Small intestine (tissue), 16 donors: ENCODE measurements around the gene ANAPC4. TPM values are rescaled to one million over a fixed set of nuclear protein-coding genes. Genes with fewer than 3 reads are reported as not detected.
"Not testable (repeated sequence)": the region's sequence is repeated elsewhere in the genome, so short reads cannot be mapped to it uniquely, and the experiment has no call there.

Experiments used
- DNase-seq, 2 donors: peaks; one replicate each; pipeline versions ENCODE4 v3.0.0 to v3.0.0-alpha.2; 2013
- FAIRE-seq: peaks from 2 replicates; lab custom pipeline; 2012; peaks lifted over from hg19 to GRCh38; lab: Jason Lieb, UNC
- H3K27ac ChIP-seq, 3 donors: one replicate each; pipeline ENCODE4 v1.5.1; 2013; ENCODE audit warnings: low read length in 2 of 3, mild to moderate bottlenecking in 2 of 3, control low read depth in 1 of 3, inconsistent platforms in 1 of 3, low read depth in 1 of 3, moderate library complexity in 1 of 3
- H3K27me3 ChIP-seq, 3 donors: one replicate each; pipeline ENCODE4 v1.6.1; 2013; ENCODE audit warnings: low read length in 3 of 3, inconsistent platforms in 1 of 3; ENCODE audit not compliant: control insufficient read depth in 3 of 3, insufficient read depth in 3 of 3
- H3K36me3 ChIP-seq, 3 donors: one replicate each; pipeline ENCODE4 v1.6.1; 2013; ENCODE audit warnings: low read length in 3 of 3, inconsistent platforms in 1 of 3, low read depth in 1 of 3, mild to moderate bottlenecking in 1 of 3, moderate library complexity in 1 of 3; ENCODE audit not compliant: control insufficient read depth in 3 of 3, insufficient read depth in 2 of 3
- H3K4me1 ChIP-seq, 3 donors: one replicate each; pipeline ENCODE4 v1.6.1; 2013; ENCODE audit warnings: low read length in 2 of 3, inconsistent platforms in 1 of 3, low read depth in 1 of 3, mild to moderate bottlenecking in 1 of 3, moderate library complexity in 1 of 3; ENCODE audit not compliant: control insufficient read depth in 3 of 3, insufficient read depth in 2 of 3
- H3K4me3 ChIP-seq, 3 donors: one replicate each; pipeline ENCODE4 v1.5.1; 2013; ENCODE audit warnings: low read length in 3 of 3, control low read depth in 1 of 3, inconsistent platforms in 1 of 3, low read depth in 1 of 3, mild to moderate bottlenecking in 1 of 3, moderate library complexity in 1 of 3
- H3K9me3 ChIP-seq, 2 donors: one replicate each; pipeline ENCODE4 v1.6.1; 2013; ENCODE audit warnings: low read depth in 1 of 2, low read length in 1 of 2; ENCODE audit not compliant: control insufficient read depth in 2 of 2, insufficient read depth in 1 of 2
- WGBS, 3 donors: extraction: QIAGEN DNeasy Blood & Tissue Kit; methylation state at CpG; one replicate each; pipeline ENCODE4 v1.1.7; 2013; 5-methylcytosine and 5-hydroxymethylcytosine counted together
- long read RNA-seq, 10 donors: transcript quantifications; one replicate each; lab custom pipeline, GENCODE V29; 2026
- polyA plus RNA-seq, 4 donors: library from polyadenylated mRNA; stranded (reverse) in 3 of 4; unstranded in 1 of 4; fragments of 200-250 nt in 3 of 4; fragments of 120-200 nt in 1 of 4; gene quantifications; one replicate each; pipeline versions ENCODE4 v1.2.1 to v1.2.3, GENCODE V29; 2013
- donor health status: healthy with polysubstance abuse.
- donor health status: control.
- donor health status: control.
- donor health status: Bipolar disorder and iron deficiency.
- donor health status: healthy.

The ANAPC4 gene
- 10 to 100 TPM; 15.8 to 37.8 (median 20.8) TPM for polyA plus RNA-seq
- long read RNA-seq, donor 1, partial matches to known transcripts: 22 of 28 reads
- long read RNA-seq, donor 1, other reads (novel, unspliced or antisense): 0 of 28 reads
- long read RNA-seq, donor 2: 0 reads
- long read RNA-seq, donor 3, partial matches to known transcripts: 24 of 25 reads
- long read RNA-seq, donor 3, other reads (novel, unspliced or antisense): 0 of 25 reads
- long read RNA-seq, donor 4: 0 reads
- long read RNA-seq, donor 5, partial matches to known transcripts: 6 of 7 reads
- long read RNA-seq, donor 5, other reads (novel, unspliced or antisense): 0 of 7 reads
- long read RNA-seq, donor 6, partial matches to known transcripts: 5 of 7 reads
- long read RNA-seq, donor 6, other reads (novel, unspliced or antisense): 0 of 7 reads
- long read RNA-seq, donor 7: 0 reads
- long read RNA-seq, donor 8: 0 reads
- long read RNA-seq, donor 9: 0 reads
- long read RNA-seq, donor 10, partial matches to known transcripts: 8 of 8 reads
- long read RNA-seq, donor 10, other reads (novel, unspliced or antisense): 0 of 8 reads

DNA sequence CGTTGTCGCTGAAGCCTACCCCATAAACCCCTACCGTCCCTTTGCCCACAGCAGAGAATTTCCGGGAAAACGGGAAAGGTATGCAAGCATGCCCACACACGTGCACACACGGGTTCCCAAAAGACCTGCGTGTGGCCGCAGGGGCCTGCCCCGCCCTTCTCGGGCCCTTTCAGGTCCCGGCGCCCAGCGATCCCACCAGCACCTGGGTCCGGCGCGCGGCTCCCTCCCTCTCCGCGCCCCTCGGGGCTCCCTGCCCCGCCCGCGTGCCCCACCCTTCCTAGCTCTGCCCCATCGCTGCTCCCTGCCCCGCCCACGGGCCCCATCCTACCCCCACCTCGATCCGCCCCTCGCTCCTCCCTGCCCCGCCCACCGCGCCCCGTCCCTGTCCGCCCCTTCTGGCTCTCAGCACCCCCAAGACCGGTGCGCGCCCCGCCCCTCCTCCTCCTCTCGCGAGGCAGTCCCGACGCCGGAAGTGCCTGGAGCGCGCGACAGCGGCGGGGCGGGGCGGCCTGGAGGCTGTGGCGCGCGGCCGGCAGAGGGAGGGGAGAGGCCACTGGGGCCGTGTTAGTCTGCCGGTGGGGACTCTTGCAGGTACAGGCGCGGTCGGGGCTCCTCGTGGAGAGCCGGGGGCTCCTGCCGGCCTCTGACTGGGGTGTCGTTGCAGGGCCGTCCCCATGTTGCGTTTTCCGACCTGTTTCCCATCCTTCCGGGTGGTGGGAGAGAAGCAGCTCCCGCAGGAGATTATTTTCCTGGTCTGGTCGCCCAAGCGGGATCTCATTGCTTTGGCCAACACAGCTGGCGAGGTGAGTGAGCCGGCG lies at the start of gene ANAPC4:
Gene ANAPC4 (plus strand): TSS at position 510 of the 818 bp plus-strand sequence. CDS start 165 bp downstream, at position 675.
- Histone ChIP-seq H3K36me3 (peaks cover 3 to 11% (median 4%) of the 10 kb centered on the region in 3 donors), H3K27ac (peak within 1 kb of the TSS; percentile 59 to 81 (median 65)), H3K4me3 (peak within 1 kb of the TSS; percentile 85 to 97 (median 95)), H3K27me3 (no peaks in the 10 kb centered on the region), H3K4me1 (peaks cover 0 to 4% (median 3%) of the 10 kb centered on the region in 3 donors), H3K9me3 (peaks cover 0 to 6% of the 10 kb centered on the region in 2 donors)
- DNase-seq: peak; percentile 95 to 97
- WGBS, 3 donors: 0% methylated on average over 42 to 74 of the region's 74 CpGs
- no peak for FAIRE-seq

GRCh38 chr4:25328463-25328862 lies 48.6 kb upstream of the ANAPC4 start:
- DNase-seq, H3K36me3 ChIP-seq, H3K27me3 ChIP-seq, H3K27ac ChIP-seq, H3K4me3 ChIP-seq, H3K9me3 ChIP-seq, H3K4me1 ChIP-seq, FAIRE-seq: not testable (repeated sequence)
- WGBS, 3 donors: 94 to 98% (median 95%) methylated on average over 3 of the region's 3 CpGs

DNA sequence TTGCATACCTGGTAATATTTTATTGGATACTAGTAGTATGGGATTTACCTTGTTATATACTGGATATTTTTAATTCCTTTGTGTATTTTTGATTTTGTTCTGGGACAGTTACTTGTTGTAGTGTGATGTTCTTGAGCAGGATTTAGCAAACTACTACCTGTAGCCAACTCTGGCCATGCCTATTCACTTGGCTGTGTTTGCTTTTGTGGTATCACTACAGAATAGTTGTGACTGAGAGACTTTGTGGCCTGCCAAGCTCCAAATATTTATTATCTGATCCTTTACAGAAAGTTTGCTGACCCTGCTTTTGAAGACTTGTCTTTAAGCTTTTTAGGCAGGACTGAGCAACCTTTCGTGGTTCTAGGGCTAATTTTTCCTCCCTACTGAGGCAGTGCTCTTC lies 46.7 kb upstream of the ANAPC4 start:
- FAIRE-seq (no peak), DNase-seq (no peak)
- 89 to 92% (median 90%) methylated on average over 1 of the region's 1 CpG for WGBS, 3 donors
- Histone ChIP-seq H3K27me3 (no peaks in the 10 kb centered on the region), H3K9me3 (no peaks in the 10 kb centered on the region), H3K4me3 (no peak overlapping the region), H3K4me1 (no peaks in the 10 kb centered on the region), H3K27ac (no peak overlapping the region), H3K36me3 (peaks cover 0 to 14% (median 0%) of the 10 kb centered on the region in 3 donors)

DNA sequence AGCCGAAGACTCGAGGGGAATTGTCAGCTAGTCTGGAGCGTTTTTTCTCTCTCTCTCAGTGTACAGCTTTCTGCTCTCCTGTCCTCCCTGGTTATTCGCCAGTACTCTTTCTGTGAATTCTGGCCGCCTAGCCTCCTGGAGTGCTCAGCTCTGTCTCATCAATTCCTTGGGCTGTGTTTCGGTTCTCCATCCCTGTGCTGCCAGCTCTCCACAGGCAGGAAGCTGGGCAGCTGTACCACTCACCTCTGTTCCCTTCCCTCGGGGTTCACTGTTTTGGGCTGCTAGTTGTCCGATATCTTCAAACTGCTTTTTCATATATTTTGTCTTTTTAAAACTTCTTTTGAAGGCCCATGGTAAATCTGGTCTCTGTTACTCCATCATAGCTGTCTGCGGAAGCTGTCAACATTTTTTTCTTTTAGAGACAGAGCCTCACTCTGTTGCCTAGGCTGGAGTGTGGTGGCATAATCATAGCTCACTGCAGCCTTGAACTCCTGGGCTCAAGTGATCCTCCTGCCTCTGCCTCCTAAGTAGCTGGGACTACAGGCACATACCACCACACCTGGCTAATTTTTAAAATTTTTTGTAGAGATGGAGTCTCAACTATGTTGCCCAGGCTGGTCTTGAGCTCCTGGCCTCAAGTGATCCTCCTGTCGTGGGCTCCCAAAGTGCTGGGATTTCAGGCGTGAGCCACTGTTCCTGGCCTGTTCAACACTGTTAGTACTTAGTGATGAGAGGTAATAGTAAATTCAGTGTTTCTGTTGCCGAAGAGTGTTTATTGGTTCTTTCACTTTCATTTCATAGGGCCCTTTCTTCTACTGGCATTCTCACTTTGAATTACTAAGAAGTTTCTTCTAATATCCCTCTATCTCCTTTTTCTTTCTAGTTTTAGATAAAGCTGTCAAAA lies 45.9 kb upstream of the ANAPC4 start:
- Histone ChIP-seq H3K27me3 (no peaks in the 10 kb centered on the region), H3K36me3 (peaks cover 0 to 16% (median 0%) of the 10 kb centered on the region in 3 donors), H3K9me3 (no peaks in the 10 kb centered on the region), H3K4me1 (no peaks in the 10 kb centered on the region), H3K4me3 (peak overlapping the region in 1 of 3 donors; percentile 41), H3K27ac (peak overlapping the region; percentile 17 to 77 (median 68))
- WGBS, 3 donors: 42 to 77% (median 44%) methylated on average over 12 of the region's 12 CpGs
- no peak for FAIRE-seq
- peak; percentile 13 to 50 for DNase-seq

DNA sequence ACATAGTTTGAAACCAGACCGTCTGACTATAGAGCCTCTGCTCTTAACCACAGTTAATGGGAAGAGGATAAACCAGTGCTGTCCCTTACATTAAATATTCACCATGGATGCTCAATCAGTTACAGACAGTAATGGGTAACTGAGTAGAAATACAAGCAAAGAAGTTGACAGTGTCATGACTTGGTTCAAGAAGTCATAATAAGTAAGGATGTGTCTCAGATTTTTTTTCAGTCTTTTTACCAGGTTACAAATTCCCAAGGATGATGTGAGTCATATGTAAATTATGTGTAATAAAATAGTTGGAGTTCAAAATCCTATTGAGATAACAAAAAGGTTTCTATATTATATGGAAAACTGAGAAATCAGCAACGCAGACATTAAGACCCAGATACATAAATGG lies 33.4 kb upstream of the ANAPC4 start:
- Histone ChIP-seq H3K36me3 (peaks cover 0 to 3% (median 2%) of the 10 kb centered on the region in 3 donors), H3K9me3 (no peaks in the 10 kb centered on the region), H3K27ac (peak overlapping the region in 1 of 3 donors; percentile 74), H3K4me3 (no peak overlapping the region), H3K4me1 (peaks cover 0 to 3% (median 0%) of the 10 kb centered on the region in 3 donors), H3K27me3 (no peaks in the 10 kb centered on the region)
- DNase-seq (peak; percentile 53 to 56), FAIRE-seq (no peak)
- 46 to 81% (median 74%) methylated on average over 2 of the region's 2 CpGs for WGBS, 3 donors

DNA sequence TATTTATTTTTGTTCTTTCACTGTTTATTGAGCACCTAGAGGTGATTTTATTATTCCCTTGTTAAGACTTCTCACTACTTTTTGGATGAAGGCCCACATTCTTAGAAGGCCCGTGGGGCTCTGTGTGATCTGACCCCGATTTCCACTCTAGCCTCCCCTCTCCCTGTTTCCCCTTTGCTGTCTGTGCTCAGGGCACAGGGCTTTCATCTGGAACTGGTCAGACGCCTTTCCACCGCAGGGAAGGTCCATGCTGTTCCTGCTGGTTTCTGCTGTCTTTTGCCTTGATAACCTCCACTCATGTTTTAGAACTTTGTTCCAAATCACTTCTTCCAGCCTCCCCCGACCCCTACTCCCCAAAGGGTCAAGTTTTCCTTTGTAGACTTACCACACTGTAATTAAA lies 31.3 kb upstream of the ANAPC4 start:
- DNase-seq: no peak
- peaks cover 0 to 3% (median 2%) of the 10 kb centered on the region in 3 donors for H3K36me3 ChIP-seq
- H3K4me3 ChIP-seq: no peak overlapping the region
- H3K9me3 ChIP-seq: no peaks in the 10 kb centered on the region
- H3K4me1 ChIP-seq: peaks cover 0 to 3% (median 0%) of the 10 kb centered on the region in 3 donors
- whole genome bisulfite sequencing, 3 donors: 86 to 89% (median 88%) methylated on average over 5 of the region's 5 CpGs
- H3K27ac ChIP-seq: no peak overlapping the region
- no peak for FAIRE-seq
- H3K27me3 ChIP-seq: no peaks in the 10 kb centered on the region

DNA sequence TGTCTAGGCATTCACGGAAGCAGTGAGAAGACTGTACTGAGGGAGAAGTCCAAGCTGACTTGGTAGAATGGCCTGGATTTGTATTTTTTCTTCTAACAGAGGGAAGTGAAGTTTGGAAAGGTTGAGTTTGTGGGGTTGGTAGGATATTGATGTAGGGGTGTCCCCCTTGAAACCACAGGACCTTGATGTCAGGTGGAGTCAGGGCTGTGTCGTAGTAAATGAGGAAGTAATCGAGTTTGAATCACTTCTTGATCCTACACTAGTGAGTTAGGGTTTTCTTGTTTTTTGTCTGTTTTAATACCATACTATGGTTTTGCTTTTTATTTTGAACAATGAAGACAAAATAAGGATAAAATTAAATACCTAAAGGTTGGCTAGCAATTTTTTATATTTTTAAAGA lies 30.1 kb upstream of the ANAPC4 start:
- H3K4me3 ChIP-seq: no peak overlapping the region
- peaks cover 0 to 3% (median 2%) of the 10 kb centered on the region in 3 donors for H3K36me3 ChIP-seq
- no peaks in the 10 kb centered on the region for H3K9me3 ChIP-seq
- DNase-seq (no peak), FAIRE-seq (no peak)
- 80 to 90% (median 85%) methylated on average over 3 of the region's 3 CpGs for WGBS, 3 donors
- peaks cover 0 to 3% (median 0%) of the 10 kb centered on the region in 3 donors for H3K4me1 ChIP-seq
- H3K27ac ChIP-seq: no peak overlapping the region
- H3K27me3 ChIP-seq: no peaks in the 10 kb centered on the region
